GM12892 (cell line): ENCODE data around the gene AACS.

Experiments used
- POLR2A ChIP-seq: IDR thresholded peaks from 2 replicates; pipeline ENCODE4 v1.6.1; 2011; ENCODE audit warnings: low read depth, low read length, control low read depth
- POLR2AphosphoS5 ChIP-seq: IDR thresholded peaks from 2 replicates; pipeline ENCODE4 v1.6.1; 2011; ENCODE audit warnings: low read depth, low read length, control low read depth
- TAF1 ChIP-seq: IDR thresholded peaks from 2 replicates; pipeline ENCODE4 v1.6.1; 2011; ENCODE audit warnings: low read depth, mild to moderate bottlenecking, control low read depth, low read length, borderline replicate concordance

- TF ChIP-seq POLR2AphosphoS5 (no peak), POLR2A (no peak), TAF1 (no peak)
Measured at GRCh38 chr12:125079084-125079483, 13.8 kb downstream of the AACS start.
